HEK293 (cell line): Measurements from ENCODE around the gene UBE2D3.

Source experiments
- CTCF ChIA-PET: fragments of 350-600 bp; formaldehyde crosslinking; extraction: SDS; loops from one replicate; lab custom pipeline; 2021; ENCODE audit warnings: antibody characterized with exemption; lab: Yijun Ruan, JAX
- POLR2A ChIA-PET: fragments of 300-600 bp; formaldehyde crosslinking; extraction: SDS; loops from one replicate; lab custom pipeline; 2020; ENCODE audit warnings: antibody characterized with exemption, inconsistent platforms; lab: Yijun Ruan, JAX
- H3K27ac ChIP-seq: fragments of 200-500 bp; sonication (Bioruptor generic); 2 replicates; pipeline ENCODE4 v1.5.1; 2014; ENCODE audit warnings: low read depth, low read length, control low read depth, inconsistent platforms; ENCODE audit errors: extremely low read depth
- H3K36me3 ChIP-seq, 2 experiments: fragments of 200-500 bp in 1 of 2; sonication (Bioruptor generic) in 1 of 2; 1 replicate in 1 of 2; 2 replicates in 1 of 2; pipeline ENCODE4 v1.5.1; 2014 to 2017; ENCODE audit warnings: inconsistent platforms in 2 of 2, low read length in 2 of 2; ENCODE audit not compliant: control insufficient read depth in 2 of 2, insufficient read depth in 1 of 2
- H3K4me1 ChIP-seq: fragments of 200-500 bp; sonication (Bioruptor generic); 2 replicates; pipeline ENCODE4 v1.5.1; 2014; ENCODE audit warnings: mild to moderate bottlenecking, low read length, inconsistent platforms; ENCODE audit not compliant: control insufficient read depth, insufficient read depth
- H3K4me3 ChIP-seq: 2 replicates; pipeline ENCODE4 v1.5.1; 2011; ENCODE audit warnings: low read depth, mild to moderate bottlenecking, control low read depth, low read length, moderate library complexity
- H3K9me3 ChIP-seq: fragments of 200-500 bp; sonication (Bioruptor generic); 2 replicates; pipeline ENCODE4 v1.5.1; 2014; ENCODE audit warnings: low read depth, low read length, inconsistent platforms; ENCODE audit not compliant: control insufficient read depth, insufficient read depth
- BCL11A ChIP-seq: fragments of 450-650 bp; formaldehyde crosslinking; IDR thresholded peaks from 2 replicates; pipeline ENCODE4 v1.5.1; 2016; ENCODE audit warnings: low read depth, missing biosample characterization, missing genetic modification characterization
- BCL11B ChIP-seq: fragments of 450-650 bp; formaldehyde crosslinking; IDR thresholded peaks from 2 replicates; pipeline ENCODE4 v1.5.1; 2016; ENCODE audit warnings: low read depth, missing biosample characterization, missing genetic modification characterization
- CTCF ChIP-seq: fragments of 450-650 bp; formaldehyde crosslinking; IDR thresholded peaks from 2 replicates; pipeline ENCODE4 v1.5.1; 2016; ENCODE audit warnings: missing biosample characterization, missing genetic modification characterization
- GFI1B ChIP-seq: fragments of 450-650 bp; formaldehyde crosslinking; IDR thresholded peaks from 2 replicates; pipeline ENCODE4 v1.5.1; 2016; ENCODE audit warnings: missing biosample characterization, missing genetic modification characterization
- KLF1 ChIP-seq: fragments of 450-650 bp; formaldehyde crosslinking; IDR thresholded peaks from 2 replicates; pipeline ENCODE4 v1.5.1; 2016; ENCODE audit warnings: missing biosample characterization, missing genetic modification characterization
- REPIN1 ChIP-seq: fragments of 450-650 bp; formaldehyde crosslinking; IDR thresholded peaks from 2 replicates; pipeline ENCODE4 v1.5.1; 2017; ENCODE audit warnings: missing biosample characterization, missing genetic modification characterization, low read depth
- ZBTB1 ChIP-seq: fragments of 450-650 bp; formaldehyde crosslinking; IDR thresholded peaks from 2 replicates; pipeline ENCODE4 v1.5.1; 2016; ENCODE audit warnings: missing biosample characterization, missing genetic modification characterization
- ZFP41 ChIP-seq: fragments of 450-650 bp; formaldehyde crosslinking; IDR thresholded peaks from 2 replicates; pipeline ENCODE4 v1.5.1; 2016; ENCODE audit warnings: missing biosample characterization, missing genetic modification characterization, borderline replicate concordance
- ZIC2 ChIP-seq: fragments of 450-650 bp; formaldehyde crosslinking; IDR thresholded peaks from 2 replicates; pipeline ENCODE4 v1.5.1; 2016; ENCODE audit warnings: missing biosample characterization, missing genetic modification characterization
- ZNF112 ChIP-seq: fragments of 450-650 bp; formaldehyde crosslinking; IDR thresholded peaks from 2 replicates; pipeline ENCODE4 v1.5.0; 2017; ENCODE audit warnings: missing biosample characterization, missing genetic modification characterization
- ZNF133 ChIP-seq: fragments of 450-650 bp; formaldehyde crosslinking; IDR thresholded peaks from 2 replicates; pipeline ENCODE4 v1.5.1; 2016; ENCODE audit warnings: missing biosample characterization, missing genetic modification characterization
- ZNF169 ChIP-seq: fragments of 450-650 bp; formaldehyde crosslinking; IDR thresholded peaks from 2 replicates; pipeline ENCODE4 v1.5.1; 2016; ENCODE audit warnings: missing biosample characterization, missing genetic modification characterization
- ZNF19 ChIP-seq: fragments of 450-650 bp; formaldehyde crosslinking; IDR thresholded peaks from 2 replicates; pipeline ENCODE4; 2016; ENCODE audit warnings: missing biosample characterization, missing genetic modification characterization, low read depth
- ZNF211 ChIP-seq: fragments of 450-650 bp; formaldehyde crosslinking; IDR thresholded peaks from 2 replicates; pipeline ENCODE4 v1.5.1; 2016; ENCODE audit warnings: low read depth, missing biosample characterization, missing genetic modification characterization
- ZNF335 ChIP-seq: fragments of 450-650 bp; formaldehyde crosslinking; conservative IDR thresholded peaks from 2 replicates; pipeline ENCODE4 v1.5.1; 2016; ENCODE audit warnings: missing biosample characterization, missing genetic modification characterization
- ZNF341 ChIP-seq: fragments of 450-650 bp; formaldehyde crosslinking; IDR thresholded peaks from 2 replicates; pipeline ENCODE4; 2016; ENCODE audit warnings: low read depth, missing biosample characterization, missing genetic modification characterization
- ZNF416 ChIP-seq: fragments of 450-650 bp; formaldehyde crosslinking; IDR thresholded peaks from 2 replicates; pipeline ENCODE4 v1.5.1; 2016; ENCODE audit warnings: missing biosample characterization, missing genetic modification characterization
- ZNF555 ChIP-seq: fragments of 450-650 bp; formaldehyde crosslinking; conservative IDR thresholded peaks from 2 replicates; pipeline ENCODE4 v1.5.1; 2017; ENCODE audit warnings: missing biosample characterization, mild to moderate bottlenecking, missing genetic modification characterization, inconsistent platforms
- ZNF571 ChIP-seq: fragments of 450-650 bp; formaldehyde crosslinking; IDR thresholded peaks from 2 replicates; pipeline ENCODE4 v1.5.0; 2017; ENCODE audit warnings: missing biosample characterization, missing genetic modification characterization
- ZNF645 ChIP-seq: fragments of 450-650 bp; formaldehyde crosslinking; IDR thresholded peaks from 2 replicates; pipeline ENCODE4; 2016; ENCODE audit warnings: missing biosample characterization, missing genetic modification characterization
- ZNF664 ChIP-seq: fragments of 450-650 bp; formaldehyde crosslinking; IDR thresholded peaks from 2 replicates; pipeline ENCODE4 v1.5.1; 2016; ENCODE audit warnings: missing biosample characterization, missing genetic modification characterization
- ZNF76 ChIP-seq: fragments of 450-650 bp; formaldehyde crosslinking; IDR thresholded peaks from 2 replicates; pipeline ENCODE4; 2016; ENCODE audit warnings: low read depth, missing biosample characterization, missing genetic modification characterization, borderline replicate concordance
- ZNF791 ChIP-seq: fragments of 450-650 bp; formaldehyde crosslinking; IDR thresholded peaks from 2 replicates; pipeline ENCODE4 v1.5.1; 2016; ENCODE audit warnings: missing biosample characterization, missing genetic modification characterization
- TF ChIP-seq, protein P1 (sequence below): fragments of 450-650 bp; formaldehyde crosslinking; IDR thresholded peaks from 2 replicates; pipeline ENCODE4 v1.5.1; 2017; ENCODE audit warnings: missing biosample characterization, missing genetic modification characterization
- TF ChIP-seq, protein P2 (sequence below): fragments of 450-650 bp; formaldehyde crosslinking; IDR thresholded peaks from 2 replicates; pipeline ENCODE4 v1.5.1; 2016; ENCODE audit warnings: missing biosample characterization, missing genetic modification characterization, low read depth
- TF ChIP-seq, protein P3 (sequence below): fragments of 450-650 bp; formaldehyde crosslinking; IDR thresholded peaks from 2 replicates; pipeline ENCODE4 v1.5.1; 2017; ENCODE audit warnings: missing biosample characterization, mild to moderate bottlenecking, missing genetic modification characterization, moderate library complexity

Gene UBE2D3

GRCh38 chr4:102754044-102754443, 73.3 kb downstream of the UBE2D3 start (continued):
- TF ChIP-seq ZNF169 (tag by site-specific recombination) (no peak), GFI1B (tag by site-specific recombination) (no peak), ZNF76 (tag by site-specific recombination) (no peak), ZNF664 (tag by site-specific recombination) (no peak), BCL11B (no peak), ZNF112 (tag by site-specific recombination) (no peak)

GRCh38 chr4:102751941-102752340, 75.4 kb downstream of the UBE2D3 start:
- H3K36me3 ChIP-seq, result peaks cover 0 to 22% of the 10 kb centered on the region in 2 experiments; a peak in 1 of 3 replicates
- H3K4me1 ChIP-seq, result no peaks in the 10 kb centered on the region
- H3K4me3 ChIP-seq, result no peak overlapping the region
- TF ChIP-seq ZNF416 (no peak), ZNF571 (tag by site-specific recombination) (no peak), CTCF (tag by site-specific recombination) (no peak), ZNF211 (no peak), ZNF341 (tag by site-specific recombination) (no peak), ZNF19 (tag by site-specific recombination) (no peak), REPIN1 (tag by site-specific recombination) (no peak), ZNF645 (tag by site-specific recombination) (no peak), ZNF335 (no peak), ZBTB1 (tag by site-specific recombination) (no peak), ZFP41 (no peak), ZNF133 (tag by site-specific recombination) (no peak), ZIC2 (tag by site-specific recombination) (no peak), BCL11A (tag by site-specific recombination) (no peak), KLF1 (no peak), ZNF555 (tag by site-specific recombination) (no peak), ZNF791 (tag by site-specific recombination) (no peak)
- TF ChIP-seq, protein P1, sequence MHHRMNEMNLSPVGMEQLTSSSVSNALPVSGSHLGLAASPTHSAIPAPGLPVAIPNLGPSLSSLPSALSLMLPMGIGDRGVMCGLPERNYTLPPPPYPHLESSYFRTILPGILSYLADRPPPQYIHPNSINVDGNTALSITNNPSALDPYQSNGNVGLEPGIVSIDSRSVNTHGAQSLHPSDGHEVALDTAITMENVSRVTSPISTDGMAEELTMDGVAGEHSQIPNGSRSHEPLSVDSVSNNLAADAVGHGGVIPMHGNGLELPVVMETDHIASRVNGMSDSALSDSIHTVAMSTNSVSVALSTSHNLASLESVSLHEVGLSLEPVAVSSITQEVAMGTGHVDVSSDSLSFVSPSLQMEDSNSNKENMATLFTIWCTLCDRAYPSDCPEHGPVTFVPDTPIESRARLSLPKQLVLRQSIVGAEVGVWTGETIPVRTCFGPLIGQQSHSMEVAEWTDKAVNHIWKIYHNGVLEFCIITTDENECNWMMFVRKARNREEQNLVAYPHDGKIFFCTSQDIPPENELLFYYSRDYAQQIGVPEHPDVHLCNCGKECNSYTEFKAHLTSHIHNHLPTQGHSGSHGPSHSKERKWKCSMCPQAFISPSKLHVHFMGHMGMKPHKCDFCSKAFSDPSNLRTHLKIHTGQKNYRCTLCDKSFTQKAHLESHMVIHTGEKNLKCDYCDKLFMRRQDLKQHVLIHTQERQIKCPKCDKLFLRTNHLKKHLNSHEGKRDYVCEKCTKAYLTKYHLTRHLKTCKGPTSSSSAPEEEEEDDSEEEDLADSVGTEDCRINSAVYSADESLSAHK, result no peak
- TF ChIP-seq, protein P2, sequence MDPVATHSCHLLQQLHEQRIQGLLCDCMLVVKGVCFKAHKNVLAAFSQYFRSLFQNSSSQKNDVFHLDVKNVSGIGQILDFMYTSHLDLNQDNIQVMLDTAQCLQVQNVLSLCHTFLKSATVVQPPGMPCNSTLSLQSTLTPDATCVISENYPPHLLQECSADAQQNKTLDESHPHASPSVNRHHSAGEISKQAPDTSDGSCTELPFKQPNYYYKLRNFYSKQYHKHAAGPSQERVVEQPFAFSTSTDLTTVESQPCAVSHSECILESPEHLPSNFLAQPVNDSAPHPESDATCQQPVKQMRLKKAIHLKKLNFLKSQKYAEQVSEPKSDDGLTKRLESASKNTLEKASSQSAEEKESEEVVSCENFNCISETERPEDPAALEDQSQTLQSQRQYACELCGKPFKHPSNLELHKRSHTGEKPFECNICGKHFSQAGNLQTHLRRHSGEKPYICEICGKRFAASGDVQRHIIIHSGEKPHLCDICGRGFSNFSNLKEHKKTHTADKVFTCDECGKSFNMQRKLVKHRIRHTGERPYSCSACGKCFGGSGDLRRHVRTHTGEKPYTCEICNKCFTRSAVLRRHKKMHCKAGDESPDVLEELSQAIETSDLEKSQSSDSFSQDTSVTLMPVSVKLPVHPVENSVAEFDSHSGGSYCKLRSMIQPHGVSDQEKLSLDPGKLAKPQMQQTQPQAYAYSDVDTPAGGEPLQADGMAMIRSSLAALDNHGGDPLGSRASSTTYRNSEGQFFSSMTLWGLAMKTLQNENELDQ, result no peak
- TF ChIP-seq, protein P3, sequence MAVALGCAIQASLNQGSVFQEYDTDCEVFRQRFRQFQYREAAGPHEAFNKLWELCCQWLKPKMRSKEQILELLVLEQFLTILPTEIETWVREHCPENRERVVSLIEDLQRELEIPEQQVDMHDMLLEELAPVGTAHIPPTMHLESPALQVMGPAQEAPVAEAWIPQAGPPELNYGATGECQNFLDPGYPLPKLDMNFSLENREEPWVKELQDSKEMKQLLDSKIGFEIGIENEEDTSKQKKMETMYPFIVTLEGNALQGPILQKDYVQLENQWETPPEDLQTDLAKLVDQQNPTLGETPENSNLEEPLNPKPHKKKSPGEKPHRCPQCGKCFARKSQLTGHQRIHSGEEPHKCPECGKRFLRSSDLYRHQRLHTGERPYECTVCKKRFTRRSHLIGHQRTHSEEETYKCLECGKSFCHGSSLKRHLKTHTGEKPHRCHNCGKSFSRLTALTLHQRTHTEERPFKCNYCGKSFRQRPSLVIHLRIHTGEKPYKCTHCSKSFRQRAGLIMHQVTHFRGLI (tag by site-specific recombination), result no peak
- TF ChIP-seq, all 188 proteins: peak for 0
- POLR2A ChIA-PET, result interaction anchor here (1.0 kb wide), 1 partner anchor 9 kb away, joined by 5 read pairs; the partner anchor contains the start of gene MANBA
- Histone ChIP-seq H3K27ac (no peak overlapping the region), H3K9me3 (no peaks in the 10 kb centered on the region)
- CTCF ChIA-PET, result no interaction called here
